Gastrocnemius medialis (tissue), 4 donors: Measurements from ENCODE around the gene MCM8. TPM values are rescaled to one million over a fixed set of nuclear protein-coding genes. Genes with fewer than 3 reads are reported as not detected.

Source experiments
- ATAC-seq, 2 donors: fragments of 150-250 bp; one replicate each; pipeline ENCODE4 v1.9.1; 2016
- DNase-seq, 2 donors: peaks; one replicate each; pipeline ENCODE4 v3.0.0-alpha.2; 2019
- H3K27ac ChIP-seq, 4 donors: fragments of 200-600 bp; sonication (generic); 1 replicate in 1 of 4; 2 replicates in 3 of 4; pipeline ENCODE4 v1.5.1; 2016 to 2018; ENCODE audit warnings: mild to moderate bottlenecking in 2 of 4, moderate library complexity in 1 of 4
- H3K27me3 ChIP-seq, 3 donors: fragments of 200-600 bp; sonication (generic) in 2 of 3; 1 replicate in 1 of 3; 2 replicates in 2 of 3; pipeline versions ENCODE4 v1.5.1 to v1.6.0; 2016 to 2019; ENCODE audit warnings: mild to moderate bottlenecking in 1 of 3, moderate library complexity in 1 of 3
- H3K36me3 ChIP-seq, 2 donors: fragments of 200-600 bp; sonication (generic) in 1 of 2; one replicate each; pipeline ENCODE4 v1.5.1; 2017 to 2018
- H3K4me1 ChIP-seq, 2 donors: fragments of 200-600 bp; sonication (generic) in 1 of 2; one replicate each; pipeline ENCODE4 v1.5.1; 2016 to 2017; ENCODE audit warnings: mild to moderate bottlenecking in 2 of 2
- H3K4me3 ChIP-seq, 4 donors: fragments of 200-600 bp; sonication (generic) in 3 of 4; 1 replicate in 1 of 4; 2 replicates in 3 of 4; pipeline ENCODE4 v1.5.1; 2016 to 2019; ENCODE audit warnings: mild to moderate bottlenecking in 2 of 4
- H3K9me3 ChIP-seq, 3 donors: fragments of 200-600 bp; sonication (generic) in 2 of 3; 1 replicate in 1 of 3; 2 replicates in 2 of 3; pipeline ENCODE4 v1.5.1; 2016 to 2019
- POLR2A ChIP-seq, 2 donors: fragments of 450-650 bp; IDR thresholded peaks; one replicate each; pipeline ENCODE4 v1.6.1; 2017; ENCODE audit warnings: antibody characterized with exemption in 2 of 2, mild to moderate bottlenecking in 2 of 2, moderate library complexity in 2 of 2
- in situ Hi-C, 4 donors: fragments of 200-750 bp; cut with MboI; loops; one replicate each; pipeline versions ENCODE4 v1.15.0 to v1.8.0; 2017; ENCODE audit warnings: low sequenced_read_pairs in 4 of 4
- intact Hi-C: fragments of 100-400 bp; cut with DNase I; formaldehyde crosslinking; loops from one replicate; pipeline ENCODE4 v1.15.1; 2023; ENCODE audit warnings: low total_unique reads
- total RNA-seq, 4 donors: library from RNA; depleted of rRNA; stranded (reverse); fragments of >200 nt; gene quantifications; one replicate each; pipeline versions ENCODE4 v1.1.0 to v1.2.3, GENCODE V29; 2016
- TF ChIP-seq, protein P1 (sequence below), 5 experiments: fragments of 450-650 bp in 3 of 5; fragments of 200-600 bp in 2 of 5; sonication (generic) in 2 of 5; IDR thresholded peaks in 4 of 5; conservative IDR thresholded peaks in 1 of 5; 1 replicate in 4 of 5; 2 replicates in 1 of 5; pipeline ENCODE4 v1.5.1; 2016 to 2019; ENCODE audit warnings: antibody characterized with exemption in 5 of 5, mild to moderate bottlenecking in 3 of 5, moderate library complexity in 3 of 5

MCM8 gene
- total RNA-seq, 4 donors from 2014 or later, result 2.4 to 5.9 (median 5.2) TPM

GRCh38 chr20:5920581-5920980 is 29.9 kb upstream of the MCM8 start:
- ATAC-seq (no peak), DNase-seq (no peak)
- in situ Hi-C loops (no loop called here), intact Hi-C loops (no loop called here)
- Histone ChIP-seq H3K27ac (no peak overlapping the region), H3K4me1 (no peaks in the 10 kb centered on the region), H3K27me3 (no peaks in the 10 kb centered on the region), H3K9me3 (no peaks in the 10 kb centered on the region), H3K4me3 (no peak overlapping the region), H3K36me3 (no peaks in the 10 kb centered on the region)
- TF ChIP-seq, protein P1, sequence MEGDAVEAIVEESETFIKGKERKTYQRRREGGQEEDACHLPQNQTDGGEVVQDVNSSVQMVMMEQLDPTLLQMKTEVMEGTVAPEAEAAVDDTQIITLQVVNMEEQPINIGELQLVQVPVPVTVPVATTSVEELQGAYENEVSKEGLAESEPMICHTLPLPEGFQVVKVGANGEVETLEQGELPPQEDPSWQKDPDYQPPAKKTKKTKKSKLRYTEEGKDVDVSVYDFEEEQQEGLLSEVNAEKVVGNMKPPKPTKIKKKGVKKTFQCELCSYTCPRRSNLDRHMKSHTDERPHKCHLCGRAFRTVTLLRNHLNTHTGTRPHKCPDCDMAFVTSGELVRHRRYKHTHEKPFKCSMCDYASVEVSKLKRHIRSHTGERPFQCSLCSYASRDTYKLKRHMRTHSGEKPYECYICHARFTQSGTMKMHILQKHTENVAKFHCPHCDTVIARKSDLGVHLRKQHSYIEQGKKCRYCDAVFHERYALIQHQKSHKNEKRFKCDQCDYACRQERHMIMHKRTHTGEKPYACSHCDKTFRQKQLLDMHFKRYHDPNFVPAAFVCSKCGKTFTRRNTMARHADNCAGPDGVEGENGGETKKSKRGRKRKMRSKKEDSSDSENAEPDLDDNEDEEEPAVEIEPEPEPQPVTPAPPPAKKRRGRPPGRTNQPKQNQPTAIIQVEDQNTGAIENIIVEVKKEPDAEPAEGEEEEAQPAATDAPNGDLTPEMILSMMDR (IDR thresholded peaks at IDR 0.05 in 4 of 5, conservative IDR thresholded peaks at IDR 0.05 in 1 of 5), result no peak

DNA sequence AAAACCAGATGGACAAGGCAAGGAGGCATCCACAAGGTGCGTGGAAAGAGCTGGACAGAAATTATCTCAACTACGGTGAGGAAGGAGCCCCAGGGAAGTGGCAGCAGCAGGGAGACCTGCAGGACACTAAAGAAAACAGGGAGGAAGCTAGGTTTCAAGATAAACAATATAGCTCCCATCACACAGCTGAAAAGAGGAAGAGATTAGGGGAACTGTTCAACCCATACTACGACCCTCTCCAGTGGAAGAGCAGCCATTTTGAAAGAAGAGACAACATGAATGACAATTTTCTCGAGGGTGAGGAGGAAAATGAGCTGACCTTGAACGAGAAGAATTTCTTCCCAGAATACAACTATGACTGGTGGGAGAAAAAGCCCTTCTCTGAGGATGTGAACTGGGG is 27.0 kb upstream of the MCM8 start:
- Histone ChIP-seq H3K27ac (no peak overlapping the region), H3K27me3 (no peaks in the 10 kb centered on the region), H3K9me3 (no peaks in the 10 kb centered on the region), H3K36me3 (no peaks in the 10 kb centered on the region), H3K4me1 (no peaks in the 10 kb centered on the region), H3K4me3 (no peak overlapping the region)
- DNase-seq, result no peak
- intact Hi-C loops, result no loop called here
- in situ Hi-C loops, result no loop called here
- no peak for ATAC-seq
- no peak for TF ChIP-seq POLR2A (IDR thresholded peaks at IDR 0.05)
- TF ChIP-seq, protein P1 (IDR thresholded peaks at IDR 0.05 in 4 of 5, conservative IDR thresholded peaks at IDR 0.05 in 1 of 5), result no peak

DNA sequence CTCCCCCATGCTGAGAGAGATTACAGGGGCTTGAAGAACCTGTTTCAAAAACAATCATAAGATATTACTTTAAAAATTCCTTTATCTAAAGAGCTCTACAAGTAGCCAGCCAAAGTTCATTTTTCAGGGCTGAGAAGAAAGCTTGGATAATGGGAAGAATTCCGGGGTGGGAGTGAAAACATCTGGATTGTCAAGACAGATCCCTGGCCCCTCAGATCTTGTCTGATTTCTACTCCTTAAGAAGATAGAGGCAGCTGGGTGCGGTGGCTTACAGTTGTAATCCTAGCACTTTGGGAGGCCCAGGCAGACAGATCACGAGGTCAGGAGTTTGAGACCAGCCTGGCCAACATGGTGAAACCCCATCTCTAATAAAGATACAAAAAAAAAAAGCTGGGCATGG is 24.9 kb upstream of the MCM8 start:
- TF ChIP-seq, protein P1 (IDR thresholded peaks at IDR 0.05 in 4 of 5, conservative IDR thresholded peaks at IDR 0.05 in 1 of 5), result no peak
- no peak for TF ChIP-seq POLR2A (IDR thresholded peaks at IDR 0.05)
- no peak for ATAC-seq
- no peaks in the 10 kb centered on the region for H3K4me1 ChIP-seq
- in situ Hi-C loops (loop anchor here in 2 of 4 donors (25.0 kb wide), 1 partner anchor 388 kb away; no protein-coding TSS in a partner anchor), intact Hi-C loops (no loop called here)
- DNase-seq, result no peak
- H3K27me3 ChIP-seq, result no peaks in the 10 kb centered on the region
- no peaks in the 10 kb centered on the region for H3K36me3 ChIP-seq
- H3K9me3 ChIP-seq, result no peaks in the 10 kb centered on the region
- H3K27ac ChIP-seq, result no peak overlapping the region
- no peak overlapping the region for H3K4me3 ChIP-seq

- Histone ChIP-seq H3K4me3 (no peak overlapping the region), H3K36me3 (no peaks in the 10 kb centered on the region), H3K27me3 (no peaks in the 10 kb centered on the region), H3K4me1 (no peaks in the 10 kb centered on the region), H3K27ac (no peak overlapping the region), H3K9me3 (no peaks in the 10 kb centered on the region)
- no peak for TF ChIP-seq POLR2A (IDR thresholded peaks at IDR 0.05)
- TF ChIP-seq, protein P1 (IDR thresholded peaks at IDR 0.05 in 4 of 5, conservative IDR thresholded peaks at IDR 0.05 in 1 of 5), result no peak
- in situ Hi-C loops (loop anchor here in 2 of 4 donors (25.0 kb wide), 1 partner anchor 391 kb away; no protein-coding TSS in a partner anchor), intact Hi-C loops (no loop called here)
- no peak for ATAC-seq
- DNase-seq, result no peak
These were observed 22.5 kb upstream of the MCM8 start for GRCh38 chr20:5927749-5928462.
